Measurements from ENCODE around the gene PTCH2. TPM values are rescaled to one million over a fixed set of nuclear protein-coding genes. Genes with fewer than 3 reads are reported as not detected.

The PTCH2 gene
- total RNA-seq, 1 donor from 2014 or later: 20.3 TPM

DNA sequence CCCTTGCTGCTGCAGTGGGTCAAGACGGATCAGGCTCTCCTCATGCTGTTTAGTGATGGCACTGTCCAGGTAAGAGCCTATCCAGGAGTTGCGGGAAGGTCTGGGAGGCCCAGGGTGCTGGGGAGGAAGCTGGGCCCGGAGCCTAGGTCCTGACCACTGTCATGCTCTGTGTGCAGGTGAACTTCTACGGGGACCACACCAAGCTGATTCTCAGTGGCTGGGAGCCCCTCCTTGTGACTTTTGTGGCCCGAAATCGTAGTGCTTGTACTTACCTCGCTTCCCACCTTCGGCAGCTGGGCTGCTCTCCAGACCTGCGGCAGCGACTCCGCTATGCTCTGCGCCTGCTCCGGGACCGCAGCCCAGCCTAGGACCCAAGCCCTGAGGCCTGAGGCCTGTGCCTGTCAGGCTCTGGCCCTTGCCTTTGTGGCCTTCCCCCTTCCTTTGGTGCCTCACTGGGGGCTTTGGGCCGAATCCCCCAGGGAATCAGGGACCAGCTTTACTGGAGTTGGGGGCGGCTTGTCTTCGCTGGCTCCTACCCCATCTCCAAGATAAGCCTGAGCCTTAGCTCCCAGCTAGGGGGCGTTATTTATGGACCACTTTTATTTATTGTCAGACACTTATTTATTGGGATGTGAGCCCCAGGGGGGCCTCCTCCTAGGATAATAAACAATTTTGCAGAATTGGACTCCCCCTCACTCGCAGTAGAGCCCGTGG lies 37.6 kb downstream of the PTCH2 start:
- Mint-ChIP-seq H3K4me1 (ENCODE audit: low read depth, unreplicated experiment) (peaks cover 31% of the 10 kb centered on the region), H3K4me3 (ENCODE audit: unreplicated experiment) (no peak overlapping the region), H3K9me3 (ENCODE audit: unreplicated experiment) (peaks cover 11% of the 10 kb centered on the region), H3K27ac (ENCODE audit: unreplicated experiment) (peak overlapping the region; percentile 55), H3K27me3 (ENCODE audit: unreplicated experiment) (peaks cover 15% of the 10 kb centered on the region), H3K36me3 (ENCODE audit: unreplicated experiment) (peaks cover 6% of the 10 kb centered on the region)
- TF ChIP-seq CTCF (IDR thresholded peaks at IDR 0.05; ENCODE audit: partially characterized antibody, unreplicated experiment): no peak
- DNase-seq: no peak

DNA sequence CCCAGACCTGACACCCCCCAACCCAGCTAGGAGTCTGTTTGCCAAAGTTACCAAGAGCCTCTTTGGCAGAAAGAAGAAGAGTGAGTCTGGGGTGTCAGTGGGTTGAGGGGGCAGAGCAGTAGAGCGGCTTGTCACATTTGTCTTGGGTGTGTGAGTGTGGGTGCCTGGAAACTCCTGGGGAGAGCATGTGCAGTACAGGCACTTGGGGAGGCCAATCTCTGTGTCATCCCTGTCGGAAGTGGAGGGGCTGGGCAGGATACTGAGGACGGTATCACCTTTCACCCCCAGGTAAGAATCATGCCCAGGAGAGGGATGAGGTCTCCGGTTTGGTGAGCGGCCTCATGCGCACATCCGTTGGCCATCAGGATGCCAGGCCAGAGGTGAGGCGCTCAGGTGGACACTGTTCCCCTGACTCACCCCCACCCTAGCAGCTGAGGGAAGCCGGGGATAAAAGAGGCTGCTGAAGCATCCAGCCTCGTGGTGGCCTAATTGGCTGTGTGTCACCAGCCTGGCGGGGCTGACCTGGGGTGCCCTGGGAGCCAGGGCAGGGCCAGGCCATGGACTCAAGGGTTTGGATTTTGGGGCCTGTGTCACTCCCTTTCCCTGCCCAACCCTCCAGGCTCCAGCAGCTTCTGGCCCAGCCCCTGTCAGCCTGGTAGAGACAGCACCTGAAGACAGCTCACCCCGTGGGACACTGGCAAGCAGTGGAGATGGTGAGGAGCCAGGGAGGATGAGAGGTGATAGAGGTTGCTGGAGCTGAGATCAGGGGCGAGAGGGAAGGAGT lies 39.5 kb downstream of the PTCH2 start:
- peaks cover 6% of the 10 kb centered on the region for H3K36me3 Mint-ChIP-seq (ENCODE audit: unreplicated experiment)
- peaks cover 15% of the 10 kb centered on the region for H3K9me3 Mint-ChIP-seq (ENCODE audit: unreplicated experiment)
- TF ChIP-seq CTCF (IDR thresholded peaks at IDR 0.05; ENCODE audit: partially characterized antibody, unreplicated experiment): no peak
- H3K27ac Mint-ChIP-seq (ENCODE audit: unreplicated experiment): peak overlapping the region; percentile 99
- no peak for DNase-seq
- H3K27me3 Mint-ChIP-seq (ENCODE audit: unreplicated experiment): peaks cover 16% of the 10 kb centered on the region
- peaks cover 31% of the 10 kb centered on the region for H3K4me1 Mint-ChIP-seq (ENCODE audit: low read depth, unreplicated experiment)
- peak overlapping the region; percentile 91 for H3K4me3 Mint-ChIP-seq (ENCODE audit: unreplicated experiment)

DNA sequence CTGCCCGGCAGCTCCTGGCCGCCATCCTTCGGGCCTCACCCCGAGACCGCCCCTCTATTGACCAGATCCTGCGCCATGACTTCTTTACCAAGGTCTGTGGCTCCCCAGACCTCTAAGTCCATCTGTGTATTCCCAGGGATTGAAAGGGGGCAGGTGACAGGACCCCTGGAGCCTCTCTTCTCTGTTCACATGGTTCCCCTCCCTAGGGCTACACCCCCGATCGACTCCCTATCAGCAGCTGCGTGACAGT lies 40.1 kb downstream of the PTCH2 start:
- Mint-ChIP-seq H3K36me3 (ENCODE audit: unreplicated experiment) (peaks cover 6% of the 10 kb centered on the region), H3K9me3 (ENCODE audit: unreplicated experiment) (peaks cover 15% of the 10 kb centered on the region), H3K4me3 (ENCODE audit: unreplicated experiment) (peak overlapping the region; percentile 91), H3K4me1 (ENCODE audit: low read depth, unreplicated experiment) (peaks cover 32% of the 10 kb centered on the region), H3K27ac (ENCODE audit: unreplicated experiment) (peak overlapping the region; percentile 99), H3K27me3 (ENCODE audit: unreplicated experiment) (peaks cover 16% of the 10 kb centered on the region)
- DNase-seq: no peak
- TF ChIP-seq CTCF (IDR thresholded peaks at IDR 0.05; ENCODE audit: partially characterized antibody, unreplicated experiment): no peak

DNA sequence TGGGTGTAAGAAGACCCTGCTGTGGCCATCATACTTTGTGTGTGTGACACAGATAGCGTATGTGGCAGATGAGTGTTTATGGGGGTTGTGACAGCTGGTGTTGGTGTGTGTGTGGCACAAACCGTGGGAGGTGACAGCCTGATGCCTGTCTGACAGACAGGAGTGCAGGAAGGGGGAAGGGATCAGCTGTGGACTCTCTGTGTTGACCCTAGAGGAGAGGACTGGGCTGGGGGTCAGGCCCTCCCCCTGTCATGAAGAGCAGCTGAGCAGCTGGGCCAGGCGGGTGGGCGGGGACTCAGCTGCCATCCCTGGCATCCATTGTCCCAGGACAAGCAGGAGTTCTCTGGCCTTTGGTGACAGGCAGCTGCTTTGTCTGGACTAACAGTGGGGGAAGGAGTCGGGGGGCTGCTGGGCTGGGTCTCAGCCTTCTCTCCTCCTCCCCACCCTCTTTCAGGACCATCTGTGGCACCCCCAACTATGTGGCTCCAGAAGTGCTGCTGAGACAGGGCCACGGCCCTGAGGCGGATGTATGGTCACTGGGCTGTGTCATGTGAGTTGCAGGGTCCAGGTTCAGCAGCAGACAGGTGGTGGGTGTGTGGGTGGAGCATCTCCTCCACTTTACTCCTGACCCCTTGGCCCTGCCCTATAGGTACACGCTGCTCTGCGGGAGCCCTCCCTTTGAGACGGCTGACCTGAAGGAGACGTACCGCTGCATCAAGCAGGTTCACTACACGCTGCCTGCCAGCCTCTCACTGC lies 40.6 kb downstream of the PTCH2 start:
- DNase-seq: peak; percentile 80
- Mint-ChIP-seq H3K4me1 (ENCODE audit: low read depth, unreplicated experiment) (peaks cover 28% of the 10 kb centered on the region), H3K27ac (ENCODE audit: unreplicated experiment) (peak overlapping the region; percentile 99), H3K36me3 (ENCODE audit: unreplicated experiment) (peaks cover 6% of the 10 kb centered on the region), H3K4me3 (ENCODE audit: unreplicated experiment) (peak overlapping the region; percentile 91), H3K9me3 (ENCODE audit: unreplicated experiment) (peaks cover 14% of the 10 kb centered on the region), H3K27me3 (ENCODE audit: unreplicated experiment) (peaks cover 16% of the 10 kb centered on the region)
- TF ChIP-seq CTCF (IDR thresholded peaks at IDR 0.05; ENCODE audit: partially characterized antibody, unreplicated experiment): no peak
